Stomach (tissue), 8 donors: Measurements from ENCODE around the gene SH2B2. TPM values are rescaled to one million over a fixed set of nuclear protein-coding genes. Genes with fewer than 3 reads are reported as not detected.

ENCODE experiments used
- polyA plus RNA-seq, 3 donors: library from polyadenylated mRNA; stranded (reverse); fragments of 200-250 nt; gene quantifications; one replicate each; pipeline ENCODE4 v1.2.3, GENCODE V29; 2013
- small RNA-seq, 4 donors: library from RNA; depleted of rRNA; stranded (forward); fragments of <200 nt; gene quantifications; one replicate each; pipeline ENCODE3, GENCODE V24; 2016
- total RNA-seq, 5 donors: library from RNA; depleted of rRNA; stranded (reverse); fragments of >200 nt; gene quantifications; one replicate each; pipeline versions ENCODE4 v1.1.0 to v1.2.3, GENCODE V29; 2014 to 2016
- donor health status: healthy with polysubstance abuse.
- donor health status: Bipolar disorder and iron deficiency.
- donor health status: healthy.

The SH2B2 gene
- total and polyA plus RNA-seq, 8 donors: 0.37 to 11.1 (median 2.7) TPM; not detected in 1

Small RNAs within 50 kb of the gene (small RNA-seq; reads per million reads assigned to genes)
- gene AC005088.1: 0 reads per million in 4 donors
- gene MIR4285: 0 reads per million in 4 donors
- gene RF00019: 0 reads per million in 4 donors

Other genes starting within 250 kb of the SH2B2 start
- gene SPDYE6, start 69.6 kb downstream of the SH2B2 start, total RNA-seq: not detected
- gene SPDYE6, start 69.6 kb downstream of the SH2B2 start, polyA plus RNA-seq: not detected
- gene PRKRIP1, start 109.5 kb downstream of the SH2B2 start, total RNA-seq: 10 to 100 TPM; 23.9 to 92.7 (median 34.0) TPM
- 10 to 100 TPM; 23.5 to 29.6 (median 28.7) TPM for gene PRKRIP1, start 109.5 kb downstream of the SH2B2 start, polyA plus RNA-seq
- 10 to 100 TPM in 1 of 5 donors, 1 to 10 TPM in 2, under 1 TPM in 1, not detected in 1; 0.58 to 44.3 (median 9.1) TPM for gene ORAI2, start 146.7 kb downstream of the SH2B2 start, total RNA-seq
- 1 to 10 TPM; 1.9 to 8.0 (median 5.7) TPM for gene ORAI2, start 146.7 kb downstream of the SH2B2 start, polyA plus RNA-seq
- gene ALKBH4, start 178.0 kb downstream of the SH2B2 start, total RNA-seq: 10 to 100 TPM in 1 of 5 donors, 1 to 10 TPM in 4; 1.2 to 27.4 (median 7.5) TPM
- gene ALKBH4, start 178.0 kb downstream of the SH2B2 start, polyA plus RNA-seq: 1 to 10 TPM; 8.7 to 9.5 (median 9.2) TPM
- 100 to 1,000 TPM in 1 of 5 donors, 10 to 100 TPM in 3, 1 to 10 TPM in 1; 4.5 to 238 (median 14.7) TPM for gene LRWD1, start 178.1 kb downstream of the SH2B2 start, total RNA-seq
- 10 to 100 TPM in 2 of 3 donors, 1 to 10 TPM in 1; 9.1 to 12.7 (median 11.4) TPM for gene LRWD1, start 178.1 kb downstream of the SH2B2 start, polyA plus RNA-seq
- gene POLR2J, start 192.1 kb downstream of the SH2B2 start, total RNA-seq: 1 to 10 TPM; 1.2 to 8.1 (median 5.7) TPM
- gene POLR2J, start 192.1 kb downstream of the SH2B2 start, polyA plus RNA-seq: 100 to 1,000 TPM; 100 to 152 (median 141) TPM
- 10 to 100 TPM in 4 of 5 donors, 1 to 10 TPM in 1; 8.6 to 28.6 (median 13.0) TPM for gene RASA4B, start 230.9 kb downstream of the SH2B2 start, total RNA-seq
- gene RASA4B, start 230.9 kb downstream of the SH2B2 start, polyA plus RNA-seq: 10 to 100 TPM in 2 of 3 donors, 1 to 10 TPM in 1; 9.3 to 35.9 (median 23.2) TPM